Panc1 (cell line): ENCODE data around the gene PUS1.

Source experiments
- TF ChIP-seq, protein P1 (sequence below): fragments of 450-650 bp; IDR thresholded peaks from 2 replicates; pipeline ENCODE4 v1.5.1; 2017; ENCODE audit warnings: mild to moderate bottlenecking
- TF ChIP-seq, protein P2 (sequence below), 2 experiments: IDR thresholded peaks; 2 replicates each; pipeline ENCODE4 v1.6.1; 2011 to 2012; ENCODE audit warnings: low read depth in 2 of 2, control low read depth in 1 of 2, low read length in 1 of 2, mild to moderate bottlenecking in 1 of 2, moderate library complexity in 1 of 2; ENCODE audit not compliant: insufficient read depth in 1 of 2

DNA sequence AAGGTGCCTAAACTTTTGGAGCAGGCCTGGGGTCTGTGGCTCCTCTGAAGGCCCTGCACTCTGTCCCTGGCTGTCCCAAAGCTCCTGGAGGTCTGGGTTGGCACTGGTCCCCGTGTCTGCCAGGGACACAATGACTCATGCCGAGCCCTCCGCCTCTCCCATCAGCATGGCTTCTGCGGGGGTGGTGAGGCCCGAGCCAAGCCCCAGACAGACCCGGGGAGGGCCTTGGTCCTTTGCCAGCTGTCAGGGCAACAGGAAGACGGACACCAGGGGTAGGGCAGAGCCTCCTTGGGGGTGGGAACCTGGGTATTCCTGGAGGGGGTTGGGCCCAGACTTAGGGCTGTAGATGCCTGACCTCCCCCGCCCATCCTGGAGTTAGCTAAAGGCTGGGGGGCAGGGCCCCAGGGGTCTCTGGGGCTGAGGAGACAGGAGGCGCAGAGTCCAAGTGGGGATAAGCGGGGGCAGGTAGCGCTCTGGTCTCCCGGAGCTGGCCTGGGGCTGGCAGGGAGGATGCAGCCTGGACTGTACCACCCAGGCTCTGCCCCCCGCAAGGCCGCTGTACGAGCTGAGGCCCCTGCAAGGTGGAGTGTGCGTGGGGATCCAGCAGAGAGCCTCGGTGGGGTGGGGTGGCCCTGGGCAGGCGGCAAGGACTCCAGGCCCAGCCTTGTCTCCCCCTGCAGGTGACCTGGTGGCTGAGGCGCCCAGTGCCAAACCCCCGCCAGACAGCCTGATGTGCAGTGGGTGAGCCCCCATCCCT lies 16.4 kb upstream of the PUS1 start:
- TF ChIP-seq, protein P1, sequence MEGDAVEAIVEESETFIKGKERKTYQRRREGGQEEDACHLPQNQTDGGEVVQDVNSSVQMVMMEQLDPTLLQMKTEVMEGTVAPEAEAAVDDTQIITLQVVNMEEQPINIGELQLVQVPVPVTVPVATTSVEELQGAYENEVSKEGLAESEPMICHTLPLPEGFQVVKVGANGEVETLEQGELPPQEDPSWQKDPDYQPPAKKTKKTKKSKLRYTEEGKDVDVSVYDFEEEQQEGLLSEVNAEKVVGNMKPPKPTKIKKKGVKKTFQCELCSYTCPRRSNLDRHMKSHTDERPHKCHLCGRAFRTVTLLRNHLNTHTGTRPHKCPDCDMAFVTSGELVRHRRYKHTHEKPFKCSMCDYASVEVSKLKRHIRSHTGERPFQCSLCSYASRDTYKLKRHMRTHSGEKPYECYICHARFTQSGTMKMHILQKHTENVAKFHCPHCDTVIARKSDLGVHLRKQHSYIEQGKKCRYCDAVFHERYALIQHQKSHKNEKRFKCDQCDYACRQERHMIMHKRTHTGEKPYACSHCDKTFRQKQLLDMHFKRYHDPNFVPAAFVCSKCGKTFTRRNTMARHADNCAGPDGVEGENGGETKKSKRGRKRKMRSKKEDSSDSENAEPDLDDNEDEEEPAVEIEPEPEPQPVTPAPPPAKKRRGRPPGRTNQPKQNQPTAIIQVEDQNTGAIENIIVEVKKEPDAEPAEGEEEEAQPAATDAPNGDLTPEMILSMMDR, result no peak; the same call in 1 of the 2 replicates
- TF ChIP-seq, protein P2, sequence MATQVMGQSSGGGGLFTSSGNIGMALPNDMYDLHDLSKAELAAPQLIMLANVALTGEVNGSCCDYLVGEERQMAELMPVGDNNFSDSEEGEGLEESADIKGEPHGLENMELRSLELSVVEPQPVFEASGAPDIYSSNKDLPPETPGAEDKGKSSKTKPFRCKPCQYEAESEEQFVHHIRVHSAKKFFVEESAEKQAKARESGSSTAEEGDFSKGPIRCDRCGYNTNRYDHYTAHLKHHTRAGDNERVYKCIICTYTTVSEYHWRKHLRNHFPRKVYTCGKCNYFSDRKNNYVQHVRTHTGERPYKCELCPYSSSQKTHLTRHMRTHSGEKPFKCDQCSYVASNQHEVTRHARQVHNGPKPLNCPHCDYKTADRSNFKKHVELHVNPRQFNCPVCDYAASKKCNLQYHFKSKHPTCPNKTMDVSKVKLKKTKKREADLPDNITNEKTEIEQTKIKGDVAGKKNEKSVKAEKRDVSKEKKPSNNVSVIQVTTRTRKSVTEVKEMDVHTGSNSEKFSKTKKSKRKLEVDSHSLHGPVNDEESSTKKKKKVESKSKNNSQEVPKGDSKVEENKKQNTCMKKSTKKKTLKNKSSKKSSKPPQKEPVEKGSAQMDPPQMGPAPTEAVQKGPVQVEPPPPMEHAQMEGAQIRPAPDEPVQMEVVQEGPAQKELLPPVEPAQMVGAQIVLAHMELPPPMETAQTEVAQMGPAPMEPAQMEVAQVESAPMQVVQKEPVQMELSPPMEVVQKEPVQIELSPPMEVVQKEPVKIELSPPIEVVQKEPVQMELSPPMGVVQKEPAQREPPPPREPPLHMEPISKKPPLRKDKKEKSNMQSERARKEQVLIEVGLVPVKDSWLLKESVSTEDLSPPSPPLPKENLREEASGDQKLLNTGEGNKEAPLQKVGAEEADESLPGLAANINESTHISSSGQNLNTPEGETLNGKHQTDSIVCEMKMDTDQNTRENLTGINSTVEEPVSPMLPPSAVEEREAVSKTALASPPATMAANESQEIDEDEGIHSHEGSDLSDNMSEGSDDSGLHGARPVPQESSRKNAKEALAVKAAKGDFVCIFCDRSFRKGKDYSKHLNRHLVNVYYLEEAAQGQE (IDR thresholded peaks at IDR 0.05; ENCODE audit: insufficient read depth in 1 of 2, low read depth in 2 of 2, low read length in 1 of 2), result no peak
